Measurements from ENCODE around the gene SPACA4.

Gene SPACA4

GRCh38 chr19:48616041-48616436, 9.5 kb downstream of the SPACA4 start:
- ChIA-PET CTCF (no interaction called here), POLR2A (interaction anchor here (0.7 to 2.0 kb wide), 5 partner anchors 8 to 114 kb away, joined by 3 to 6 read pairs (median 4); partner anchors contain the start of gene CA11)
- no peak for DNase-seq (ENCODE audit: extremely low spot score)
- TF ChIP-seq NFRKB (IDR thresholded peaks at IDR 0.05) (no peak), CTBP1 (IDR thresholded peaks at IDR 0.05; ENCODE audit: borderline replicate concordance) (no peak), BHLHE40 (IDR thresholded peaks at IDR 0.05; ENCODE audit: borderline replicate concordance) (no peak), FOXA1 (IDR thresholded peaks at IDR 0.05) (no peak), FOXK2 (IDR thresholded peaks at IDR 0.05) (no peak), ZNF384 (IDR thresholded peaks at IDR 0.05) (no peak), HDGF (IDR thresholded peaks at IDR 0.05; ENCODE audit: borderline replicate concordance) (no peak)

GRCh38 chr19:48616491-48617056, 10.0 kb downstream of the SPACA4 start:
- POLR2A ChIA-PET, result interaction anchor here (0.9 to 4.5 kb wide), 5 partner anchors 7 to 114 kb away, joined by 3 to 88 read pairs (median 4); no protein-coding TSS in a partner anchor
- TF ChIP-seq CTBP1 (IDR thresholded peaks at IDR 0.05; ENCODE audit: borderline replicate concordance), result no peak
- TF ChIP-seq PKNOX1 (IDR thresholded peaks at IDR 0.05), result no peak
- no peak for TF ChIP-seq ELF4 (IDR thresholded peaks at IDR 0.05)
- no peak for TF ChIP-seq NFRKB (IDR thresholded peaks at IDR 0.05)
- no peak for TF ChIP-seq TARDBP (IDR thresholded peaks at IDR 0.05)
- TF ChIP-seq FOXM1 (IDR thresholded peaks at IDR 0.05; ENCODE audit: borderline replicate concordance), result no peak
- no peak for TF ChIP-seq FOXA1 (IDR thresholded peaks at IDR 0.05)
- TF ChIP-seq BHLHE40 (IDR thresholded peaks at IDR 0.05; ENCODE audit: borderline replicate concordance), result no peak
- TF ChIP-seq ARNT (IDR thresholded peaks at IDR 0.05), result no peak
- no peak for TF ChIP-seq SUZ12 (IDR thresholded peaks at IDR 0.05)
- no peak for TF ChIP-seq FOXK2 (IDR thresholded peaks at IDR 0.05)
- TF ChIP-seq SP1 (IDR thresholded peaks at IDR 0.05), result no peak
- no peak for TF ChIP-seq LEF1 (IDR thresholded peaks at IDR 0.05; ENCODE audit: borderline replicate concordance)
- TF ChIP-seq L3MBTL2 (conservative IDR thresholded peaks at IDR 0.05), result no peak
- no peak for TF ChIP-seq ZNF384 (IDR thresholded peaks at IDR 0.05)
- no peak for TF ChIP-seq HDGF (IDR thresholded peaks at IDR 0.05; ENCODE audit: borderline replicate concordance)
- CTCF ChIA-PET, result interaction anchor here (0.6 kb wide), 1 partner anchor 110 kb away, joined by 3 read pairs; no protein-coding TSS in a partner anchor
- no peak for DNase-seq (ENCODE audit: extremely low spot score)

GRCh38 chr19:48617146-48617937, 10.8 kb downstream of the SPACA4 start:
- DNase-seq (ENCODE audit: extremely low spot score), result no peak
- TF ChIP-seq L3MBTL2 (conservative IDR thresholded peaks at IDR 0.05), result no peak
- TF ChIP-seq HDGF (IDR thresholded peaks at IDR 0.05; ENCODE audit: borderline replicate concordance), result no peak
- no peak for TF ChIP-seq FOXM1 (IDR thresholded peaks at IDR 0.05; ENCODE audit: borderline replicate concordance)
- TF ChIP-seq ZNF384 (IDR thresholded peaks at IDR 0.05), result no peak
- no peak for TF ChIP-seq ELF4 (IDR thresholded peaks at IDR 0.05)
- no peak for TF ChIP-seq LEF1 (IDR thresholded peaks at IDR 0.05; ENCODE audit: borderline replicate concordance)
- TF ChIP-seq ARNT (IDR thresholded peaks at IDR 0.05), result no peak
- no peak for TF ChIP-seq PKNOX1 (IDR thresholded peaks at IDR 0.05)
- no peak for TF ChIP-seq CTBP1 (IDR thresholded peaks at IDR 0.05; ENCODE audit: borderline replicate concordance)
- TF ChIP-seq BHLHE40 (IDR thresholded peaks at IDR 0.05; ENCODE audit: borderline replicate concordance), result no peak
- TF ChIP-seq TARDBP (IDR thresholded peaks at IDR 0.05), result no peak
- ChIA-PET POLR2A (interaction anchor here (0.6 to 4.5 kb wide), 6 partner anchors 8 to 124 kb away, joined by 3 to 88 read pairs (median 4); no protein-coding TSS in a partner anchor), CTCF (interaction anchor here (0.6 kb wide), 1 partner anchor 100 kb away, joined by 3 read pairs; no protein-coding TSS in a partner anchor)

- CTCF ChIA-PET, result interaction anchor here (0.6 kb wide), 1 partner anchor 10 kb away, joined by 3 read pairs; no protein-coding TSS in a partner anchor
- TF ChIP-seq ELF4 (IDR thresholded peaks at IDR 0.05) (no peak), ARNT (IDR thresholded peaks at IDR 0.05) (no peak), BHLHE40 (IDR thresholded peaks at IDR 0.05; ENCODE audit: borderline replicate concordance) (no peak), SP1 (IDR thresholded peaks at IDR 0.05) (no peak)
- no peak for DNase-seq (ENCODE audit: extremely low spot score)
- POLR2A ChIA-PET, result interaction anchor here (1.0 to 4.5 kb wide), 16 partner anchors 9 to 294 kb away, joined by 3 to 88 read pairs (median 4); partner anchors contain the start of genes CA11, DBP, EMP3 and PPP1R15A
Observed at GRCh38 chr19:48618278-48618915, 11.9 kb downstream of the SPACA4 start.

GRCh38 chr19:48618916-48619691, 12.6 kb downstream of the SPACA4 start, which contains the start of the genes RPL18 and SPHK2:
Gene RPL18, minus strand, starts transcription at chr19:48619178. Its CDS starts 35 bp downstream, at chr19:48619143.
Gene SPHK2, plus strand, starts transcription at chr19:48619506. Its CDS starts 1,009 bp downstream, at chr19:48620515.
- peak; percentile 96 for DNase-seq (ENCODE audit: extremely low spot score)
- ChIA-PET CTCF (no interaction called here), POLR2A (interaction anchor here (0.5 to 4.5 kb wide), 33 partner anchors 9 to 294 kb away, joined by 3 to 88 read pairs (median 4); partner anchors contain the start of genes BCAT2, CA11, DBP and EMP3)
- TF ChIP-seq ZNF384 (IDR thresholded peaks at IDR 0.05) (no peak), FOXK2 (IDR thresholded peaks at IDR 0.05) (no peak), ELF4 (IDR thresholded peaks at IDR 0.05) (peak; percentile 74), PKNOX1 (IDR thresholded peaks at IDR 0.05) (0 out of 2 replicates have a peak, but pooled peaks have one; percentile 18), L3MBTL2 (conservative IDR thresholded peaks at IDR 0.05) (peak; percentile 50; the same call in 1 of the 2 replicates), SUZ12 (IDR thresholded peaks at IDR 0.05) (no peak), ARNT (IDR thresholded peaks at IDR 0.05) (0 out of 2 replicates have a peak, but pooled peaks have one; percentile 19), CTBP1 (IDR thresholded peaks at IDR 0.05; ENCODE audit: borderline replicate concordance) (no peak), FOXM1 (IDR thresholded peaks at IDR 0.05; ENCODE audit: borderline replicate concordance) (no peak), LEF1 (IDR thresholded peaks at IDR 0.05; ENCODE audit: borderline replicate concordance) (no peak), BHLHE40 (IDR thresholded peaks at IDR 0.05; ENCODE audit: borderline replicate concordance) (no peak), SP1 (IDR thresholded peaks at IDR 0.05) (no peak), TARDBP (IDR thresholded peaks at IDR 0.05) (no peak), NFRKB (IDR thresholded peaks at IDR 0.05) (peak; percentile 65), FOXA1 (IDR thresholded peaks at IDR 0.05) (no peak), HDGF (IDR thresholded peaks at IDR 0.05; ENCODE audit: borderline replicate concordance) (peak; percentile 99; the same call in 1 of the 2 replicates)

Measured in HEK293T (cell line).